NOMO-1 (cell line): ENCODE results near the gene PAMR1.

Source experiments
- DNase-seq, 2 experiments: peaks; one replicate each; lab custom pipeline; 2025; ENCODE audit not compliant: unreplicated experiment in 2 of 2; lab: John Stamatoyannopoulos, UW

Gene PAMR1

GRCh38 chr11:35507688-35508087 is 17.7 kb downstream of the PAMR1 start:
- no peak for DNase-seq

DNA sequence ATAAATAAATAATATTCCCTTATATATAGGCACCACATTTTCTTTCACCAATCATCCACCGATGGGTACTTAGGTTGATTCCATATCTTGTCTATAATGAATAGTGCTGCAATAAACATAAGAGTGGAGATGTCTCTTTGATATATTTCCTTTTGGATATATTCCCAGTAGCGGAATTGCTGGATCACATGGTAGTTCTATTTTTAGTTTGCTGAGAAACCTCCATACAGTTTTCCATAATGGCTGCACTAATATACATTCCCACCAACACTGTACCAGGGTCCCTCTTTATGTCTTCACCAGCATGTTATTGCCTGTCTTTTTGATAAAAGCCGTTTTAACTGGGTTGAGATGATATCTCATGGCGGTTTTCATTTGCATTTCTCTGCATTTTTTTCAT is 23.6 kb downstream of the PAMR1 start:
- DNase-seq: no peak

DNA sequence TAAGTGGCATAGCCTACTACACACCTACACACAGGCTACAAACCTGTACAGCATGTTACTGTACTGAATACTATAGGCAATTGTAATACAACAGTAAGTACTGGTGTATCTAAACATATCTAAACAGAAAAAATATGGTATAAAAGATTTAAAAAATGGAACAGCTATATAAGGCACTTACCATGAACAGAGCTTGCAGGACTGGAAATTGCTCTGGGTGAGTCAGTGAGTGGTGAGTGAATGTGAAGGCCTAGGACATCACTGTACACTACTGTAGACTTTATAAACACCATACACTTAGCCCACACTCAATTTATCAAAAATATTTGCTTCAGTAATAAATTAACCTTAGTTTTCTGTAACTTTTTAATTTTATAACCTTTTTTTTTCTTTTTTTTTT is 24.7 kb downstream of the PAMR1 start:
- DNase-seq: no peak

DNA sequence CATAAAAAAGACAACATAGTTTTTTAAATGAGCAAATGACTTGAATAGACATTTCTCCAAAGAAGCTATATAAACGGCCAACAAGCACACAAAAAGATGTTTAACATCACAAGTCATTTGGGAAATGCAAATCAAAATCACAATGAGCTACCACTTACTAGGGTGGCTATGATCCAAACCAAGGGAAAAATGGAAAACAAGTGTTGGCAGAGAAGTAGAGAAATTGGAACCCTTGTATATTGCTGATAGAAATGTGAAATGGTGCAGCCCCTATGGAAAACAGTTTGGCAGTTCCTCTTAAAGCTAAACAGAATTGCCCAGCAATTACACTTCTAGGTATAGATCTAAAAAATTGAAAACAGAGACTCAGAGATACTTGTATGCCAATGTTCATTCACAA is 29.0 kb downstream of the PAMR1 start:
- no peak for DNase-seq

DNA sequence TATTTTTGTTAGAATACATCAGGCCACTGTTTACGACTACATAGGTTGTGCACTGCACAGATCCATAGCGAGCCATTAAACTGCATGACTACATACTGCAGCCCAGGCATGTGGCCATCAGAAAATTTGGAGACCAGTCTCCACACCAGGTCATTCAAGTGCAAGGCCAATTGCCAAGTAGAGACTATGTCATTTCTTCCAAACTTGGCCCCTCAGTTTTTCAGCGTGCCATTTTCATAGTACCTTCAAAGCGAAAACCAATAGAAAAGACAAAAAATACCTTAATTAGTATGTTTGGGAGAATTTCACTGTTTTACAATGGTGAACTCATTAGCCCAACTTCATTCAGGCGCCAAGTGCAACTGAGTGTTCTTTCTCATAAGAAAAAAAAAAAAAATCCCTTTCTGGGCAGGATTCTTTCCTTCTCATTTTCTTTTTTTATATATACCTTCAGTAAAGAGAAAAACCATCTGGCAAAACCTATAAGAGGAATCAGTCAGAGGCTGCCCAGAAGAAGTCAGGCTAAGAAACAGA is 30.4 kb downstream of the PAMR1 start:
- no peak for DNase-seq

DNA sequence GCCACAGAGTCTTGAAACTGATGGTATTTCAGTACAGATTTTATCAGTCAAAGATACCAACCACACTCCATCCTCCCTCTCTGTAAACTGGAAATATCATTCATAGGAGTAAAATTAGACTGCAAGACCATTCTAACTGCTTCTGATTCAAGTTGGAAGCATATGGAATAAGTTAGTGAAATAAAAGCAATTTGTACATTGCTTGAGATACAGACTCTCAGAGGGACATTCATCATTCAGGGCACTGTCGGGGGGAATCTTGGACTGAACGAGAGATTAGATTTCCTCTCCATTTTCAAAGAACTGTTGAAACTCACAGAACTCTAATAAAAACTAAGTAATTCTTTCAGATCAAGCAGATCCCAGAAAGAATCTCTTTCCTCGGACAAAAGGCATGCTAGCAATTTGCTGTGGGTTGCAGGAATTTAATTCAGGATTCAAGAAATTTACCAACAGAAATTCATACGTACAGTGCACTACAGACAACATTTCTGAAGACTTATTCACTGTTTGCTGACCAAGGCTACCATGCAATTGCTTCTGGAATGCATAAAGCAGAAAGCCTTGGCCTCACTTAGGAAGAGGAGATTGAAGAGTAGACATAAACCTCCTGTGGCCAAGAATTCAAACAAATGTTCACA is 34.1 kb downstream of the PAMR1 start:
- no peak for DNase-seq

DNA sequence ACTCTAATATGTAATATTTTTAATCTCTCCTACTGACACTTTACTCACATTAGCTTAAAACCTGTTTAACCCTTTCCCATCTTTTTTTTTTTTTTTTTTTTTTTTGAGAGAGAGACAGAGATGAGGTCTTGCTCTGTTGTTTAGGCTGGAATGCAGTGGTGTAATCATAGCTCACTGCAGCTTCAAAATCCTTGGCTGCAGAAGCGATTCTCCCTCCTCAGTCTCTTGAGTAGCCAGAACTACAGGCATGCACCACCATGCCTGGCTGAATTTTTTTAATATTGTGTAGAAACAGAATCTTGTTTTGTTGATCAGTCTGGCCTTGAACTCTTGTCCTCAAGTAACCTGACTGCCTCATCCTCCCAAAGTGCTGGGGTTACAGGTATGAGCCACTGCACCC is 37.3 kb downstream of the PAMR1 start:
- DNase-seq: no peak

DNA sequence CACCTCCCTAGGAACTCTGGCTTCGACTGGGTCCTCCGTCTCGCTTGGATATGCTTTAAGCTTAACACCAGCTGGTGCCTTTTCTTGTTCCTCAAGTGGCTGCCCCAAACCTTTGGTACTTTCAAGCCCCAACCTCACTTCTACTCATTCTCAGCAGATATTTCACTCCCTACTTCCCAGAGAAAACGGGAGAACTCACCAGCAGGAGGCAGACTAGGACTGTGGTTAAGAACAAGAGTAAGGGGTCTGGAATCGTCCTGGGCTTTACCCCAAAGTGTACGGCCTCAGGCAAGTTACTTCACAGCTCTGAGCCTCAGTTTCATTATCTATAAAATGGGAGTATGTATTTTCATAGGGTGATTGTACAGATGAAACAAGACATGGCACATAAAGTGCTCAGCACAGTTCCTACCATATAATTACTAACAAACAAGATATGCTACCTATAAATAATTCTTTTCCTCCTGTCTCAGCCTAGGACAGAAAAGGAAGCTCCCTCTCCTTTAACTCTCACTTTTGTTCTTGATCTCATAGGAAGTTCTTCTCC is 37.8 kb downstream of the PAMR1 start:
- peak in 1 of 2 experiments; percentile 11 for DNase-seq

GRCh38 chr11:35486934-35487333 is 38.5 kb downstream of the PAMR1 start:
- DNase-seq: no peak

- no peak for DNase-seq
Measured at GRCh38 chr11:35486446-35486845, 39.0 kb downstream of the PAMR1 start.

GRCh38 chr11:35485656-35486322 is 39.6 kb downstream of the PAMR1 start:
- DNase-seq: peak; percentile 48 to 71

- no peak for DNase-seq
Measured at GRCh38 chr11:35484435-35484834, 41.0 kb downstream of the PAMR1 start.

GRCh38 chr11:35483131-35483820 is 42.1 kb downstream of the PAMR1 start:
- no peak for DNase-seq

DNA sequence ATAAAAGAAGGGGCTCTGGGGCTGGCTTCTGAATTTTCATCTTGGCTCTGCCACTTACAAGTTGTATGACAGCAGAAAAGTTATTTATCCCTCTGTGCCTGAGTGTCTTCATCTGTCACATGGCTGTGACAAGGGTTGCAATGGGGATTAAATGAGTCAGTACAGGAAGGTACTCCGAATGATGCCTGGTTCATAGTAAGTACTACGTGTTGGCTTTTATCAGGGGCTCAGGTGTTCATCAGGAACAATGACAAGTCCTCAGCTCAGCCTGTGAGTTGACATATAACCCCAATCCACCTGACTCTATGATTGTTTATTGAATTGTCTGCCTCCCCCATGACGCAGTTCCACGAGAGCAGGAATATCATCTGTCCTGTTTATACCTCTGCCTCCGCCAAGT is 45.7 kb downstream of the PAMR1 start:
- DNase-seq: no peak

GRCh38 chr11:35478471-35479091 is 46.8 kb downstream of the PAMR1 start:
- DNase-seq: no peak

GRCh38 chr11:35477901-35478300 is 47.5 kb downstream of the PAMR1 start:
- DNase-seq: no peak

- no peak for DNase-seq
Measured at GRCh38 chr11:35474688-35475087, 50.7 kb downstream of the PAMR1 start.

DNA sequence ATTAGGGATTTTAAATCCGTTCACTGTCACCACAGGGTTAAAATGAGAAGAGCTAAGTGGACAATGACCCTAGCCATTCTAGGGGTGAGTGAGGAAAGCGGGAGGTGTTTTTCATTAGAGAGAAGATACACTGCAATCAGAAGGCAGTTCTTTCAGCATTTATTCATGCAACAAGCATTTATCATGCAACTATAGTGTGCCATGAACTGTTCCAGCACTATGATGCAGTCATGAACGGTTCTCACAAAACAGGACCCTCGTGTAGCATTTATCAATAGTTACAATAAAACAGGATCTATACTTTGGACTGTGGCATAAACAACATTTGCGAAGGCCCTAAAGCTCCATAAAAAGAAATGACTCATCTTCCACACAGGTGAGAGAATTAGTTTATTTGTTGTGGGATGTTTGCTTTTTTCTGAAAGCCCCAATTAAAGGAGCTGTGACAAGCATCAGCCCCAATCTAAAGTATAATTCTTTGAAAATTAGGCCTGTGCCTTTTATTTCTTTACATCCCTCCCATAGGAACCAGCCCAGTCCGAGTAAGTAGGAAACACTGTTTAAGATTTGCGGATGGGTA is 51.5 kb downstream of the PAMR1 start:
- no peak for DNase-seq

GRCh38 chr11:35470616-35471015 is 54.8 kb downstream of the PAMR1 start:
- DNase-seq: no peak

DNA sequence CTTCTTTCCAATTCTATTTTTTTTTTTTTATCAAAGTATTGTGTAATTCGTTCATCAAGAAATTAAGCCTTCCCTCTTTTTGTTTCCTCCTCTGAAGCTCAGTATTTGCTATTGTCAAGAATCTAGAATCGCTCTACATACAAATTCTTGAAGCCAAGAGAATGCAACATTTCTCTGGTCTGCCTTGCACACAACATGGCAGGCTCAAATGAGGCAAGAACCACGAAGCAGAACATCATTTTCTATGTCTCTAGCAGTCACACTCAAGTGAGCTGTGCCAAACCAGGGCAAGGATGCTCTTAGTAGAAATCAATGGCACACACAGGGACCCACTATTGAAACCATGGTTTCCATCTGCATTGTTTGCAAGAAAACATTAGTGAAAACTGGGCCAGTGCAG is 59.4 kb downstream of the PAMR1 start:
- DNase-seq: no peak

- DNase-seq: no peak
Measured at GRCh38 chr11:35464308-35464707, 61.1 kb downstream of the PAMR1 start.
